Skeletal muscle tissue (tissue), 4 donors: ENCODE measurements around the gene SHCBP1. TPM values are rescaled to one million over a fixed set of nuclear protein-coding genes. Genes with fewer than 3 reads are reported as not detected.

Experiments
- H3K27ac ChIP-seq: one replicate; pipeline ENCODE4 v1.7.0; 2013; ENCODE audit warnings: mild to moderate bottlenecking, low read depth, low read length, inconsistent platforms
- H3K27me3 ChIP-seq, 3 donors: one replicate each; pipeline ENCODE4 v1.7.0; 2013; ENCODE audit warnings: low read length in 3 of 3; ENCODE audit not compliant: control insufficient read depth in 3 of 3, insufficient read depth in 3 of 3
- H3K36me3 ChIP-seq, 3 donors: one replicate each; pipeline ENCODE4 v1.7.0; 2013; ENCODE audit warnings: low read length in 3 of 3; ENCODE audit not compliant: control insufficient read depth in 3 of 3, insufficient read depth in 3 of 3
- H3K4me1 ChIP-seq, 3 donors: one replicate each; pipeline ENCODE4 v1.7.0; 2013; ENCODE audit warnings: low read length in 3 of 3, mild to moderate bottlenecking in 3 of 3; ENCODE audit not compliant: control insufficient read depth in 3 of 3, insufficient read depth in 3 of 3
- H3K4me3 ChIP-seq, 3 donors: one replicate each; pipeline ENCODE4 v1.7.0; 2013; ENCODE audit warnings: low read length in 3 of 3
- H3K9ac ChIP-seq, 3 donors: one replicate each; pipeline ENCODE4 v1.7.0; 2013; ENCODE audit warnings: low read length in 3 of 3, mild to moderate bottlenecking in 3 of 3, moderate library complexity in 2 of 3, low read depth in 1 of 3
- H3K9me3 ChIP-seq, 3 donors: one replicate each; pipeline ENCODE4 v1.7.0; 2013; ENCODE audit warnings: low read length in 3 of 3; ENCODE audit not compliant: control insufficient read depth in 3 of 3
- total RNA-seq: library from RNA; depleted of rRNA; stranded (reverse); fragments of >200 nt; gene quantifications from one replicate; pipeline ENCODE4 v1.2.3, GENCODE V29; 2014
- donor health status: Osteomylitis.

SHCBP1 gene, protein sequence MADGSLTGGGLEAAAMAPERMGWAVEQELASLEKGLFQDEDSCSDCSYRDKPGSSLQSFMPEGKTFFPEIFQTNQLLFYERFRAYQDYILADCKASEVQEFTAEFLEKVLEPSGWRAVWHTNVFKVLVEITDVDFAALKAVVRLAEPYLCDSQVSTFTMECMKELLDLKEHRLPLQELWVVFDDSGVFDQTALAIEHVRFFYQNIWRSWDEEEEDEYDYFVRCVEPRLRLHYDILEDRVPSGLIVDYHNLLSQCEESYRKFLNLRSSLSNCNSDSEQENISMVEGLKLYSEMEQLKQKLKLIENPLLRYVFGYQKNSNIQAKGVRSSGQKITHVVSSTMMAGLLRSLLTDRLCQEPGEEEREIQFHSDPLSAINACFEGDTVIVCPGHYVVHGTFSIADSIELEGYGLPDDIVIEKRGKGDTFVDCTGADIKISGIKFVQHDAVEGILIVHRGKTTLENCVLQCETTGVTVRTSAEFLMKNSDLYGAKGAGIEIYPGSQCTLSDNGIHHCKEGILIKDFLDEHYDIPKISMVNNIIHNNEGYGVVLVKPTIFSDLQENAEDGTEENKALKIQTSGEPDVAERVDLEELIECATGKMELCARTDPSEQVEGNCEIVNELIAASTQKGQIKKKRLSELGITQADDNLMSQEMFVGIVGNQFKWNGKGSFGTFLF
- total RNA-seq, result 8.9 TPM

- peak within 1 kb of the TSS; percentile 70 to 74 (median 71) for H3K4me3 ChIP-seq
- H3K27me3 ChIP-seq, result no peaks in the 10 kb centered on the region
- no peaks in the 10 kb centered on the region for H3K9me3 ChIP-seq
- no peak within 1 kb of the TSS for H3K27ac ChIP-seq
- H3K9ac ChIP-seq, result peak within 1 kb of the TSS; percentile 20 to 57 (median 23)
- H3K36me3 ChIP-seq, result no peaks in the 10 kb centered on the region
- peaks cover 8 to 10% (median 9%) of the 10 kb centered on the region in 3 donors for H3K4me1 ChIP-seq
Measured at GRCh38 chr16:46621006-46621933, at the start of gene SHCBP1. Gene SHCBP1, minus strand, starts transcription at chr16:46621379. Its CDS starts 20 bp downstream, at chr16:46621359.

DNA sequence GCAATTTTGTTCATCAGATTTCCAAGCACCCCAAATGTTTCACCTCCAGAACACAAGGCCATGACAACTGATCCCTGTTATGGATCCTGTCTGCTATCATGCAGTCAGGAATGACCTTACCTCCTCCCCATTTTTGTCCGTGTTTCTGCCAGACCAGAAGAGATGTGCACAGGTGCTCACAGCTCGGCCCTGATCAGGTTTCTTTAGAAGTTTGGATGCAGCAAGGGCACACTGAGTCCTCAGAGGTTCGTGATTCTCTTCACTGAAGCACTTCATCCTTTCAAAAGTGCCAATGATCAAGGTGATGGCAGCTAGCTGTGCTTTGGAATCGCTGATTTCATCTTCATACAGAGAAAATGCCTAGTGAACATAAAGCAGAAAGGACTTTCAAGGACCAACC is 40.9 kb upstream of the SHCBP1 start:
- Histone ChIP-seq H3K4me3 (no peak overlapping the region), H3K9me3 (no peaks in the 10 kb centered on the region), H3K4me1 (no peaks in the 10 kb centered on the region), H3K27me3 (no peaks in the 10 kb centered on the region), H3K27ac (no peak overlapping the region), H3K9ac (no peak overlapping the region), H3K36me3 (peaks cover 16 to 51% (median 50%) of the 10 kb centered on the region in 3 donors)

- Histone ChIP-seq H3K9me3 (no peaks in the 10 kb centered on the region), H3K27me3 (no peaks in the 10 kb centered on the region), H3K36me3 (peaks cover 13 to 45% (median 40%) of the 10 kb centered on the region in 3 donors), H3K9ac (no peak overlapping the region), H3K4me1 (no peaks in the 10 kb centered on the region), H3K27ac (no peak overlapping the region), H3K4me3 (no peak overlapping the region)
Measured at GRCh38 chr16:46658925-46659324, 37.7 kb upstream of the SHCBP1 start.

DNA sequence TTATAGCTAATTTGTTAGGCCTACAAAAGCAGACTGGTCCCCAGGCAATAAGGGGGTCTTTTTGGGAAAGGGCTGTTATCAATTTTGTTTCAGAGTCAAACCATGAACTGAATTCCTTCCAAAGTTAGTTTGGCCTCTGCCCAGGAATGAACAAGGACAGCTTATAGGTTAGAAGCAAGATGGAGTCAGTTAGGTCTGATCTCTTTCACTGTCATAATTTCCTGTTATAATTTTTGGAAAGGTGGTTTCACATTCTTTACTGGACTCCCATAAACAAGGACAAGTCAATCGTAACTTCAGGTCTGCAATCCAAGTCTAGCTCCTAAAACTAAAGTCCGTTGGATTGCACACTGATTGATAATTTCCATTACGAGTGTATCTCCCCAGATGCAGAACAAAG is 30.1 kb upstream of the SHCBP1 start:
- Histone ChIP-seq H3K4me1 (peaks cover 8 to 15% (median 15%) of the 10 kb centered on the region in 3 donors), H3K9me3 (no peaks in the 10 kb centered on the region), H3K4me3 (no peak overlapping the region), H3K36me3 (no peaks in the 10 kb centered on the region), H3K27ac (no peak overlapping the region), H3K9ac (no peak overlapping the region), H3K27me3 (no peaks in the 10 kb centered on the region)

DNA sequence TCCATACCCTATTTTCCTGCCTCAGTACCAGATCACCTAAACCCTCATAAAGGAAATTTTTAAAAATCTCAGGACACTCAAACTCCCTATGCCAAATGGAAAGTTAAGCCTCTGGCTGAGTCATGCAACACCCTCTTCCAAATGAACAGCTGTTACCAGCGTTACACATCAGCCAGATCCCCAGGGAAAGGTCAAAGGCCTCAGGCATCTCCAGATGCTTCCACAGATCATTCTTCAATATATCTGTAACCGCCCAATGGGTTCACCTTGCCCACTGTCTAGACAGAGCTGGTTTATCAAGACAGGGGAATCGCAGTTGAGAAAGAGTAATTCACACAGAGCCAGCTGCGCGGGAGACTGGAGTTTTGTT is 29.1 kb upstream of the SHCBP1 start:
- Histone ChIP-seq H3K9ac (peak overlapping the region in 2 of 3 donors; percentile 58 to 84), H3K27ac (peak overlapping the region; percentile 89), H3K4me1 (peaks cover 8 to 15% (median 15%) of the 10 kb centered on the region in 3 donors)

DNA sequence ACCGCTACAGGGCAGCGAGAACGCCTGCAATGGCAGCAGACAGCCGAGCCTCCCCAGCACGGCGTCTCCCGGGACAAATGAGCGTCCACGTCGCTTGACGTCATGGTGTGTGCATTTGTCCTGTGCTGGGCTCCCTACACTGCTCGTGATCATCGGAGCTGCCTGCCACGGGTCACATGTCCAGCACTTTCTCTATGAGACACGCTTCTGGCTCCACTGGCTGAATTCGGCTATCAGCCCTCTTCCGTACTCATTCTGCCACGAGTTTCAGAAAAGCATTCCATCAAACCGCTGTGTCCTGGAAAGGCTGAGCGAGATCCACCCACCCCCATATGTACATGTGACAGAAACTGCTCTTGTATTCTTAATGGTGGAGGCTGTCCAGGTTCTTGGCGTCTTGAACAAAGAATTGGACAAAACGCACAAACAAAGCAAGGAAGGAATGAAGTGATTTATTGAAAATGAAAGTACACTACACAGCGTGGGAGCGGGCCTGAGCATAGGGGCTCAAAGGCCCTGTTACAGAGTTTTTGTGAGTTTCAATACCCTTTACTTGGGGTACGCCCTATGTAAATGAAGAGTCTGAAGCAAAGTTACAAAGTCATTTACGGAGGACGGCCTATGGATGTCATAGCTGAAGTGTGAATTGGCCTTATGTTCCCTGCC is 28.5 kb upstream of the SHCBP1 start:
- H3K27me3 ChIP-seq, result no peaks in the 10 kb centered on the region
- H3K9ac ChIP-seq, result peak overlapping the region; percentile 58 to 84 (median 77)
- H3K9me3 ChIP-seq, result no peaks in the 10 kb centered on the region
- H3K36me3 ChIP-seq, result no peaks in the 10 kb centered on the region
- peak overlapping the region; percentile 64 to 72 (median 70) for H3K4me3 ChIP-seq
- H3K4me1 ChIP-seq, result peaks cover 8 to 15% (median 15%) of the 10 kb centered on the region in 3 donors
- peak overlapping the region; percentile 89 for H3K27ac ChIP-seq

More for the DNA sequence above, 29.1 kb upstream of the SHCBP1 start:
- no peaks in the 10 kb centered on the region for H3K36me3 ChIP-seq
- no peaks in the 10 kb centered on the region for H3K9me3 ChIP-seq
- peak overlapping the region; percentile 64 to 72 (median 70) for H3K4me3 ChIP-seq
- no peaks in the 10 kb centered on the region for H3K27me3 ChIP-seq

DNA sequence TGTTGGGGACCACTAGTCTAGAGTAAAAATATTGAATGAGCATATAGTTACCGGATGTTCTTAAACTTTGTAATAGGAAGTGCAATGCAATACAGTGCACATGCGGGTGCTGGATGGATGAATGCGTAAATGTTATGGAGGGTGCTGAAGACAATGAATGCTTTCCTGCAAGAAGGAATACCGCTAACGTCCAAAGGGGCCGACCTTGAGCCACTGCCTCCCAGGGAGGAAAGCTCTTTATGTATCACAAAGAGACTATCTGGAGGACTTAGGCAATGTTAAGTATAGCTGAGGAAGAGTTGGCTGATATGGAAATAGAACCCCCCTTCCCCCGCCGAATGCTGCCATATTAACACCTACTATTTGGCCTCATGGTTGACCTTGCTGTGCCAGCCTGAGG is 27.5 kb upstream of the SHCBP1 start:
- Histone ChIP-seq H3K4me3 (peak overlapping the region in 1 of 3 donors; percentile 64), H3K27ac (peak overlapping the region; percentile 89)

GRCh38 chr16:46638947-46639925 is 18.1 kb upstream of the SHCBP1 start:
- no peak overlapping the region for H3K4me3 ChIP-seq
- H3K36me3 ChIP-seq, result no peaks in the 10 kb centered on the region
- no peak overlapping the region for H3K9ac ChIP-seq

More for the DNA sequence above, 27.5 kb upstream of the SHCBP1 start:
- Histone ChIP-seq H3K27me3 (no peaks in the 10 kb centered on the region), H3K36me3 (no peaks in the 10 kb centered on the region), H3K4me1 (peaks cover 8 to 15% (median 15%) of the 10 kb centered on the region in 3 donors), H3K9me3 (no peaks in the 10 kb centered on the region), H3K9ac (no peak overlapping the region)

More at GRCh38 chr16:46638947-46639925, 18.1 kb upstream of the SHCBP1 start:
- Histone ChIP-seq H3K9me3 (no peaks in the 10 kb centered on the region), H3K27me3 (no peaks in the 10 kb centered on the region), H3K27ac (no peak overlapping the region), H3K4me1 (no peaks in the 10 kb centered on the region)
